ENCODE data around the gene HTR3D.
"Not testable (repeated sequence)": the region's sequence is repeated elsewhere in the genome, so short reads cannot be mapped to it uniquely, and the experiment has no call there.

Gene HTR3D, protein sequence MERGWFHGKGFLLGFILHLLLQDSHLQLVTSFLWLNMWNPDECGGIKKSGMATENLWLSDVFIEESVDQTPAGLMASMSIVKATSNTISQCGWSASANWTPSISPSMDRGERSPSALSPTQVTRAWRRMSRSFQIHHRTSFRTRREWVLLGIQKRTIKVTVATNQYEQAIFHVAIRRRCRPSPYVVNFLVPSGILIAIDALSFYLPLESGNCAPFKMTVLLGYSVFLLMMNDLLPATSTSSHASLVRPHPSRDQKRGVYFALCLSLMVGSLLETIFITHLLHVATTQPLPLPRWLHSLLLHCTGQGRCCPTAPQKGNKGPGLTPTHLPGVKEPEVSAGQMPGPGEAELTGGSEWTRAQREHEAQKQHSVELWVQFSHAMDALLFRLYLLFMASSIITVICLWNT
- total RNA-seq: 0 reads per million in 2 experiments

DNA sequence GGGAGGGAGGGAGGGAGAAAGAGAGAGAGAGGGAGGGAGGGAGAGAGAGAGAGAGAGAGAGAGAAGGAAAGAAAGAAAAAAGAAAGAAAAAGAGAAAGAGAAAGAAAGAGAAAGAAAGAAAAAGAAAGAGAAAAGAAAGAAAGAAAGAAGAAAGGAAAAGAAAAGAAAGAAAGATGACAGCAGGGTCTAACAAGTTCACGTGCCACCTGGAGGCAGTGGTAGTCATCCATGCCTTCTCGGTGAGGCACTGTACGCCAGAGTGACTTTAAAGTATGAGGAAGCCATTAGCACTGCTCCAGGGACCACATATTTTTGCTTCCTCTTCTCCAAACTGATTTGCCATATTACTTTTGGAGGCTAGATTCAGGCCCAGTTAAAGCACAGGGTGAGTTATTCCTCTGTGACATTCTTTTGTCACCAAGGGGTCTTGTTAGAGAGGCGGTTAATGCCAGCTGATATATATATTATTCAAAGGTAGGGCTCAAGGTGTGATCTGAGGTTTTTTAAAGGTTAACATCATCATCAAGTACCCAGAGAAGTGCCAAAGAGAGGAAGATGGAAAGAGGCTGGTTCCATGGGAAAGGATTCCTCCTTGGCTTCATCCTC is at the start of gene HTR3D:
TSS of gene HTR3D (plus strand) at position 556 of the 606 bp plus-strand sequence. CDS start at position 556, 0 bp downstream.
- no peak for DNase-seq (ENCODE audit: low read depth)

DNA sequence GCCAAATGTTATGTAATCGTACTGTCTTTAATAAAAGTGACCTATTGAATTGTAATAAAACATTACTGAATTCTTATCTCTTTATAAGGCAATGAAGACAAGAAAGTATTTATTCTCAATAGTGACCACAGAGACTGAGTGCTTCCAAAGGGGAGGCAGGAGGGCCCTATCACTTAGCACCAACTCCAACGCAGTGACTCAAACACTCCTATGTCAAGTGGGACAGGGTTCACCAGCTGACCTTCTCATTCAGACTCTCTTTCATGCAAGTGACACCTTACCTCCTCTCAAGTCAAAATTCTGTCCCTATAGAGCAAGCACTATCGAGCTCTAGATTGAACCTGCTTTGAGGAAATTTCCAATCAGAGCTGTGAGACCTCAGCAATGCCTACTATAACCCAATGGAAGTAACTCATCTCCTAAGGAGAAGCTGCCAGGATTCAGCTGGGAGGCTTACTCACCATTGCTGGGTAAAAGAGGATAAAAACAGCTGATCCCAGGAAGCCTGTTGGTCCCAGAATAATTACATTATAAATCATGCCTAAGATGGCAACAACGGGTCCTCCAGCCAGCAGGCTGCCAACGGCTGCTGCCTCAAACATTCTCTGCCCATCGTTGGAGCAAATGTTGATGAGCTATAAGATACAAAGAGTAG is 49.4 kb upstream of the HTR3D start:
- no peak for DNase-seq (ENCODE audit: low read depth)

DNA sequence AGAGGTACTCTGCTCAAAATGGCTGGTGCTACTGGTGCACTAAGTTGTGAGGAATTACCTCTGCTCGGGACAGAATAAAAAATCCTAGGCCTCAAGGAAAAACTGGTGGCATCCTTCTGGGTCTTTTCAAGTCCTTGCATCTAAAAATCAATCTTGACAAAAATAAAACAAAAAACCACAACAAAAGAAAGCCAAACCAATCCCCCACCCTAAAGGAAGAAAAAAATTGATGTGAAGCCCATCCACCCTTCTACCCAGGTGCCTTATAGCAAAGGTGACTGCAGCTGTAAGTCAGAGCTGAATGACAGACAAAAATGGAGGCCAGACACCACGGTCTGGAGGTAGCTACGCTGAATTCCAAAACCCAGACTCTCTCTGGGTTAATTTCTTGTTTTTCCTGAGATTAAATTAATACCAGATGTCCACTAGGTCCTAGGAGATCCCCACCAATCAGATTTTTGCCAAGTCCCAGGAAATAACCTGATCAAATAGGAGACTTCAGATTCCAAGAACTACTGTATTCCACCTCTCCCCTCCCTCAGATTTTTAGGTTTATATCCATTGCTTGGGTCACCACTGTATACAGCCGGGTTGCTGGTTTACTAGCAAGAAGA is 47.3 kb upstream of the HTR3D start:
- DNase-seq (ENCODE audit: low read depth): no peak

DNA sequence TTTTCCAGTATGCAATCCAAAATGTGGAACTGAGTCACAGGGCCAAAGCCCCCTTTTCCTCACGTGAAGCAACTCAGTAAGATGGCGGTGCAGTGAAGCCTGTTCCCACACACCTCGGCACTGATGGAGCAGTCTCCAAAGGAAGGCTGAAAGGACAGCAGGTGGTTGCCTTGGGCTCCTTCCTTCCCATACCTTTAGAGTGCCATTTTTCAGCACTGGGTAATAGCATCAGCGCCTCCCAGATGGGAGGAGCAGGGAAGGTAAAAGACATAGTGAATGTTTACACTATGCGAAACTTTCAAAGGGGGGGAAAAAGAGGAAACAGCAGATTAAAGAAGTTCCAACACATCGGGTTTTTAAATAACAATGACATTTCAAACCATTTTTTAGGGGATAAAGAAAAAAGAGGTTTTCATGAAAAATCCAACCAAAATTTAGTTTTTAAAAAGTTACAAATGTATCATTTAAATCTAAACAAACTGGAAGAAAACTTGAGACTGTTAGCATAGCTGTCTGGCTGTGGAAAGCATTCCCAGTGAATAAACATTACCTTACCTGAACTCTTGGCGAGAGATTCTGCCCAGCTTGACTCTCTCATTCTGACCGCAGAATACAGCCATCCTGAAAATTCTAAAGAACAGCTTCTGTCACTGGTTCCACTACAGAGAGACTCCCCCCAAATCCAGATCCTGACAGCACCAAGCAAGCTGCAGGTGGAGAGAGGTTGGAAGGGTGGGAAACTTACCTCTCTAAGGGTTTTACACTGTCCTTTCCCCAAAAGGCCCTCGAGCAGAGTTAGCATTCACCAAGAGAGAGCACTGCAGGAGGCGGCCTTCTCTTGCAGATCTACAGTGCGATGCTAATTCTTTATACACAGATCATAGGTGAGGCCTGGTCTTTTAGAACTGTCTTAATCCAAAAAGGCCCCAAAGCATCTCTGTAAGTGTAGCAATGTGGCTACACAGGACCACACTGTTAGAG is 46.5 kb upstream of the HTR3D start:
- DNase-seq (ENCODE audit: low read depth): no peak

DNA sequence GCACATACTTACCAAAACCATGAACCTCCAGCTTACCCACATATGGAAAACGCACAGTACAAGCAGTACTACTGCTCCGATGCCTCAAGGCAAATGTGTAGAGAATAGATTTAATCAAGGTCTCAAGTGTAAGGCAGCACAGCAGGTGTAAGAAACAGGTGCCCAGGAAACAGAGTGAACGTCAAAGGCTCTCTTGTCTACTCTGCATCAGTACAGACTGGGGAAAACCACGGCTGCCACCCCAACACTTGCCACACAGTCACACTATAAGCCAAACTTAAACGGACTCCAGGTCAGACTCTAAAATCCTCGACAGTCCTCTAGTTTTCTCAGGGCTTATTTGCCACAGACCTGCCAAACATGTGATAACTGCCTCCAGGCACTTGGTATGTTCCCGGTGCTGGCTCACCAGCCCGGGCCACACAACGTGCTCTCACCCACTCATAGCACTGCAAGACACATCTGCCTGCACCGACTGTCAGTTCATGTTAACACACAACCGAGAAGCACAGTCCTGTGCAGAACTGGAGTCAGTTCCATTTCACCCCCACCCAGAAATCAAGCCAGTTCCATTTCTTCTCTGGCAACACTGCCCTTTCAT is 44.4 kb upstream of the HTR3D start:
- DNase-seq (ENCODE audit: low read depth): no peak

DNA sequence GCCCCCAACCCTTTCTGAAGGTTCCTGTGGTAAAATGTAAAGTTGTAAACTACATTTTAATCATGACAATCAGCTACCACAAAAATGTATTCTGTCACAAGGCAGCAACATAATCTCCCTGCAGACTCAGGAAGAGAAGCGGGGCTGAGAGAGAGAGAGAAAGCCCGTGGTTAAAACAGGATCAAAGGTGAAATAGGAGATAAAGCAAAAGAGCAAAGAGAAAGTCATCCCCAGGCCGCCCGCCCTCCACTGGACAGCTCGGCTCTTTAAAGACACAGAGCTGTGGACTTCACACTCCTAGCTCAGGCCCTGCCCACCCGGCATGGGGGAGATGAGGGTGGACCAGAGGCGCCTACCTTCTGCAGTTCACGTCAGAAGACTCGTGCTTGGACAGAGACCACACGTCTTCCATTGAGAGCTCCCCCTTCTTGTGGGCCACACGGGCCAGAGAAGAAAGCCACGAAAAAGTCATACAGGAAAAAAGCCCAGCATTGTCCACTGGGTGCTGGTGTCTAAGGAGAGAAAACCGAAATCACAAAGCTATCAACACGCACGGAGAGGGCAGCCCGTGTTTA is 43.2 kb upstream of the HTR3D start:
- DNase-seq (ENCODE audit: low read depth): no peak

DNA sequence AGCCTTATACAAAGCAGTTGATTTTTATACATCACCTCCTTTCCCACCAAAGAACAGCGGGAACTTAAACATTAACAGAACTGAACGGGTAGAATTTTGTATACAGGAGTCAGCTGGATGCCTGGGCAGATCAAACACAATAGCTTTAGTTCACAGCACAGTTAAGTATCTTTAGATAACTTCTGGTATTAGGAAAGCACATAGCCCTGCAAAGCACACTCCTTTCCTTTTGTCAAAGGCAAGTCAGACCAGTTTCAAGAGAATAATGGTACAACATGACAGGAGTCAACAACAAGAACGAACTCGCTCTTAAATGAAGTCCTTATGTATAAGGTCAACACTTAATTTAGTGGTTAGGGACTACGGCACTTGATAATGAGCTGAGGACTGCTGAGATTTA is 40.1 kb upstream of the HTR3D start:
- no peak for DNase-seq (ENCODE audit: low read depth)

DNA sequence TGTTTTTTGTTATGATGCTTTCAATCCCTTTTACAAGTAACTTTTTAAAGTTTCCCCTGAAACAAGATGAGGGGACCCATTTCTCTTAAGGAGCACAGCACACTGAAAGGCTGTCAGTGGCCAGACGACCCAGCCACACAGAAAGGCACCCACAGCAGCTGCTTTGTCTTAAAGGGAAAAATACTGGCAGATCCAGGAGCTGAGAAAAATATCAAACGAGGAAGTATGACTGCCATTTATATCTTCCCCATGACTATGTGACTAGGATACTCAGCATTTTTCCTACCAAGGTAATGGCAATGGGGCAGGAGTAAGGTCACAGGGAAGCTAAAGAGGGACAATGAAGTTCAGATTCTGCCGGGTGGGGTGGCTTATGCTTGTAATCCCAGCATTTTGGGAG is 29.8 kb upstream of the HTR3D start:
- DNase-seq (ENCODE audit: low read depth): no peak

DNA sequence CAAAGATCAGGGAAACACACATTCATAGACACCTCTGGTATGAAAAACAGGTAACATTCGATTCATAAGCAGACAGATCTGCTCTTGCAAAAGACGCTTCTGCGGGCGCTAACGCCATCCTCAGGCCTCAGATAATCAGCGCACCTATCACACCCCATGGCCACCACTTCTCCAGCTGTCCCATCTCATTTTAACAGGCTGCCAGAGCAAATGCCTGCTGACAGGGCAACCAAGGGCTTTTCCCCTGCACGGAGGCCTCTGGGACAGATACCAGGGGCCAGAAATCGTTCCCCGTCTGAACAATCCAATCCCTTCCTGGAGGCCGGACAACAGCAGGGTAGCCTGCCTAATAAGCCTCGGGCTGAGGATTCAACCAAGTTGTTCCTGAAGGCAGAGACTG is 29.1 kb upstream of the HTR3D start:
- DNase-seq (ENCODE audit: low read depth): no peak

DNA sequence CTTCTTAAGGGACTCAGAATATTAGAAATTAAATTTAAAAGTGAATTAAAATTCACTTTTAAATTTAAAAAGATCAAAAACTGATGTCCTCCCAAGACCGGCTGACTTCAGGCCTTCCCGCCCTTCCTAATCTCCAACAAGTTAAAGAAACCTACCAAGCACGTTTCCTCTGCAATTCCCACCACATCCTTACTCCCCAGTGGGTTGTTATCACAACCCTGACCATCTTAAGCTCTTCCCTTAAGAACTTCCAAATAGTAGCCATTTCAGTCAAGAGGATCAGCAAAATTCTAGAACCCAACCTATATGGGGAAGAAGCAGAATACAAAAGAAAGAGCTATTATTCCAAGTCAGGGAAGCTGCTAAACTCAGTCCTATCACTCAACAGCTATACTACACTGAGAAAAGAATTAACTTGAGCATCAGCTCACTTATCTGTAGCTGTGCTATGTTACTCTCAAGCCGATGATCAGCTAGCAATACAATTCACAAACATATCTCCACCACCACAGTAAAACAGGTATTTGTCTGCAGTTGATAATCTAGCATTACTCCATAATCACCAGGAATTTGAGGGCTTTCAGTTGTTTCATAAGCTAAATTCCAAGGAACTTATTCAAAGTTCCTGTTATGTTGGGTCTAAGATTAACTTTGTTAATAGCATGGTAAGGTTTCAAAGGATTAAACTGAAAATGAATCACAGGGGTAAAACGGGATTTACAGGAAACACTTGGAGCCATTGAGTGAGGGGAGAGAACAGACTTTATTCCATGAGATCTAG is 28.2 kb upstream of the HTR3D start:
- no peak for DNase-seq (ENCODE audit: low read depth)

DNA sequence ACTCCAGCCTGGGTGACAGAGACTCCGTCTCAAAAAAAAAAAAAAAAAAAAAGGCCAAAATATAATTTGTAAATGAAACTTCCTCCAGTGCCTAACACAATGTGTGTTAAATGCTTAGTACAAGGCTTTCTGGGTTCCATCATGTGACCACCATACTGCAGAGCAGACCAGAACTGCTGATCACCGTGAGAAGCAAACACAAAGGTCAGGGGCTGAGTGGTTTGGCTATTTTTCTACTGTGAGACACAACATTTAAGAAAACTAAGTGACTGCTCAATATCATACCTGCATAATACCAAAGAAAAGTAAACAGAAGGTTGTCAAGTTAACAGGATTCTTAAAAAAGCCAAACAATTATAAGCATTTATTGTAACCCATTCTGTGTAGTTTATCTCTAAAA is 27.1 kb upstream of the HTR3D start:
- DNase-seq (ENCODE audit: low read depth): no peak

DNA sequence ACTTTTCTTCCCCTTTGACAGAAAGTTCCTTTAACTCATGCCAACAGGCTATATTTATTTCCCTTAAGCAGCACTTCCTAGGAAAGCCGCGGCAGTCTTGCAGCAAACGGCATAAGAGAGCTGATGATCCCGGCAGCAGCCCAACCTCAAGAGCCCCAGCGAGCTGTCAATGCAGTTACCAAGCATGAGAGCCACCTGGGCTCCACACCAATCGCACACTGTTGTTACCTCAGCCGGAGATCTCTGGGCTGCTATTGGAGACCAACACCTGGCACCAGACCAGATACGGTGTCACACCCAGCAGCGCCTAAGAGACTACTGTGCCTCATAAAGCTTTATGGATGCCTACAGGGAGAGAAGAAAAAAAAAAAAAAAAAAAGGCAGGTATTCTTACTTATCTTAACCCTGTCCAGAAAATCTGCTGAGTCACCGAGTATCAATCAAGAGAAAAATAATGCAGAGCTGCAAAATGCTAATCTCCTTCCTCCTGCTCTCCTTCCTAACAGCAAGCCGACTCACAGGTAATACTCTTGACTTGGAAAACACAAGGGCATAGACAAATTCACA is 25.5 kb upstream of the HTR3D start:
- no peak for DNase-seq (ENCODE audit: low read depth)

DNA sequence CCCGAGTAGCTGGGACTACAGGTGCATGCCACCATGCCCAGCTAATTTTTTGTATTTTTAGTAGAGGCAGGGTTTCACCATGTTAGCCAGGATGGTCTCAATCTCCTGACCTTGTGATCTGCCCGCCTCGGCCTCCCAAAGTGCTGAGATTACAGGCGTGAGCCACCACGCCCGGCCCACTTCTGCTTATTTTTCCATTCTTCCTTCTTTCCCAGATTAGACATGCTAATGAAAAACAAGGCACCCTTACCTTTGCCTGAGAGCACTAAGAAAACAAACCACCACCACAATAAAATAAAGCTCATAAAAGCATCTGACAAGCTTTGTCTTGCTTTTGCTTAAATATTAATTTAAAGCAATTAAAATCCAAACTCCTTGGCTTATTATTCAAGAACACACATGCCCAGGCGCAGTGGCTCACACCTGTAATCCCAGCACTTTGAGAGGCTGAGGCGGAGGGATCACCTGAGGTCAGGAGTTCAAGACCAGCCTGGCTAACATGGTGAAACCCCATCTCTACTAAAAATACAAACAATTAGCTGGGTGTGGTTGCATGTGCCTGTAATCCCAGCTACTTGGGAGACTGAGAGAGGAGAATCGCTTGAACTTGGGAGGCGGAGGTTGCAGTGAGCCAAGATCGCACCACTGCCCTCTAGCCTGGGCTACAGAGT is 24.3 kb upstream of the HTR3D start:
- not testable (repeated sequence) for DNase-seq (ENCODE audit: low read depth)

DNA sequence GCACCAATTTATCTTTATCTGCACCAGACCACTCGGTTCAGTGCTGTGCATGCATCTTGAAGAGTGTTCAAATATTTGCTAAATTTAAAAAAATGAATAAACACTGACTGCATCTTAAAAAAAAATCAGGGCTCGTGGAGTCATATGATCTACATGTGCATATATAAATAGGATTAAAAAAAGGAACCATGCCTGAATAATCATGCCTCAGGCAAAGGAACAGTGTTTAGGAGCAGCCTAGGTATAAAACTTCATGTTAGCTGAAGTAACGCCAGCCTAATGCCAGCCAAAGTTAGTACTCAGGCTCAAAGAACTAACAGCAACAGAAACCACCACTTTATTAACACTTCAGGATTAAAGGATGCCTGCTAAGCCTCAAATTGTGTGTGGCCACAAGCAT is 23.4 kb upstream of the HTR3D start:
- no peak for DNase-seq (ENCODE audit: low read depth)

DNA sequence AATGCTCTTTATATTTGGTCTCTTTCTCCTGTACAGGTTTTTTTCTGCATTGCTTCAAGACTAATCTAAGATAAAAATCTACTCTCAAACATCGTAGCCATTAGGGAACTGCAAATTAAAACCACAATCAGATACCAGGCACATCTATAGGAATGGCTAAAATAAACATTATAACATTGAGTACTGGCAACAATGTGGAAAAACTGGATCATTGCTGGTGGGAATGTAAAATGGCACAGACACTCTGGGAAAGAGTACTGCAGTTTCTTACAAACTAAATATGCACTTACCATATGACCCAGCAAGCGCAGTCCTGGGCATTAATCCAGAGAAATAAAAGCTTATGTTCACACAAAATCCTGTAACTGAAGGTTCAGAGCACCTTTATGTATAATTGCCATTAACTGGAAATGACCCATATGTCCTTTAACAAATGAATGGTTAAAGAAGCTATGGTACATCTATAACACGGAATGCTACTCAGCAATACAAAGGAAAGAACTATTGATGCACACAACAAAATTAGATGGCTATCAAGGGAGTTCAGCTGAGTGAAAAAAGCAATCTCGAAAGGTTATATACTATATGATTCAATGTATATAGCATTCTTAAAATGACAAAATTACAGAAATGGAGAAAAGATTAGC is 20.2 kb upstream of the HTR3D start:
- DNase-seq (ENCODE audit: low read depth): no peak

DNA sequence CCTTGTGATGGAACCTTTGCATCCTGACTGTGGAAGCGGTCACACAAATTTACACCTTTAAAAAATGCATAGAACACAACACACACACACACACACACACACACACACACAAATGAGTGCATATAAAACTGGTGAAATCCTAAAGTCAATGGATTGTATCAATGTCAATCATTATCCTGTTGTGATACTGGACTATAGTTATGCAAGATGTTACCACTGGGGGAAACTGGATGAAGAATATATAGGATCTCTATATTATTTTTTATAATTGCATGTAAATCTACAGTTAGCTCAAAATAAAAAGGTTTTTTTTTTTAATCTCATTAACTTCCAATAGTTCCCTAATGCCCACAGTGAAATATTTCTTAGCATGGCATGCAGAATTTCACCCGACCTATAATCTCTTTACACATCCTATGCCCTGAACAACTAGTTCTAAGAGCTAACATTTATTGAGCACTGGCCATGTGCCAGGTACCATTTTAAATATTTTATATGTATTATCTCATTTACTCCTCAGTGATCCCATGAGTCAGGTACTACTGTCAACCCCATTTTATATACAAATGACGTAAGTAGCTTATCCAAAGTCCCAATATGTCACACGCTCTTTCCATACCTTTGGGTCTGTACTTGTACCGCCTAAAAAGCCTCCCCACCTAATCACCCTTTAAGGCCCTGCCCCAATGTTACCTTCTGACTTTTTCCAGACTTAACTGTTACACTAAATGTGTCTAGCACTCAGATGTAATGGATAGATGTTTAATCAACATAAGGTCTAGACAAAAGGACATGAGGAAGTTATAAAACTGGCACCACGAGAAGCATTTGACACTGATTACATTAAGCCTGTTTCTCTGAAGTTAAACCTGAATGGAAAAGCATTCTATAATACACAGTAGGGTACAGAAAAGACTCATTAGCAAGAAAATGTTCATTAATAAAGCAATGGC is 19.3 kb upstream of the HTR3D start:
- no peak for DNase-seq (ENCODE audit: low read depth)

DNA sequence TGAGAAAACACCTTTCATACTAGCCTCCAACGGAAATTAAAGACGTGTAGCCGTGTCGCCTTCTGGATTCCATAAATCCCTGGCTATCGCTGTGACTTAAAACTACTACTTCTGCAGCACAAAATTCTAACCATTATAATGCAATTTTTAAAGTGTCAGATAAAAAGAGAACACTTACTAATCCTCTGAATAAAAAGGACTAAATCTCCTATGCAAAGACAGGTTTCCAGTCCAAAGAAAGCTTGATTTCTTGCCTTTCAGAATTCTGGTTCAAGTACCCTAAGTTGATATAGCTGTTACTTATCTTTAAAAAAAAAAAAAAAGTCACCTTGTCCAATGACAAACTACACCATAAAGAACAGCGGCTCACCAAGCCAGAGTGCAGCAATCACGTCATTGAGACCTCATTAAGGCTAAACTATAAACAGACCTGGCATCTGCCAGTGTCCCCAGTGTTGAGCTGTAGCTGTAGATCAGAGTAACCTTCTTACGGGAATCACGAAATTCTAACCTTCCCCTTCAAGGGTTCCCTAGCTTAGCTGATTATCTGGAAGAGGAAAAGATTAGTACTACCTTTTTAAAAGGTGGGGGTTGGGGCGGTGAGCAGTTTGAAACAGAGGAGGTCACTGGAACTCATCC is 16.0 kb upstream of the HTR3D start:
- no peak for DNase-seq (ENCODE audit: low read depth)
